LHCN-M2 (cell line): ENCODE data around the gene UBIAD1. TPM values are rescaled to one million over a fixed set of nuclear protein-coding genes. Genes with fewer than 3 reads are reported as not detected.

Source experiments
- DNase-seq: peaks from one replicate; pipeline ENCODE4 v3.0.0-alpha.2; 2012; ENCODE audit warnings: low read depth
- total RNA-seq: library from RNA; depleted of rRNA; stranded (reverse); fragments of >200 nt; gene quantifications from 2 replicates; pipeline ENCODE4 v1.2.3, GENCODE V29; 2014

Gene UBIAD1
- total RNA-seq, 1 experiment from 2014 or later = 15.6 TPM

DNA sequence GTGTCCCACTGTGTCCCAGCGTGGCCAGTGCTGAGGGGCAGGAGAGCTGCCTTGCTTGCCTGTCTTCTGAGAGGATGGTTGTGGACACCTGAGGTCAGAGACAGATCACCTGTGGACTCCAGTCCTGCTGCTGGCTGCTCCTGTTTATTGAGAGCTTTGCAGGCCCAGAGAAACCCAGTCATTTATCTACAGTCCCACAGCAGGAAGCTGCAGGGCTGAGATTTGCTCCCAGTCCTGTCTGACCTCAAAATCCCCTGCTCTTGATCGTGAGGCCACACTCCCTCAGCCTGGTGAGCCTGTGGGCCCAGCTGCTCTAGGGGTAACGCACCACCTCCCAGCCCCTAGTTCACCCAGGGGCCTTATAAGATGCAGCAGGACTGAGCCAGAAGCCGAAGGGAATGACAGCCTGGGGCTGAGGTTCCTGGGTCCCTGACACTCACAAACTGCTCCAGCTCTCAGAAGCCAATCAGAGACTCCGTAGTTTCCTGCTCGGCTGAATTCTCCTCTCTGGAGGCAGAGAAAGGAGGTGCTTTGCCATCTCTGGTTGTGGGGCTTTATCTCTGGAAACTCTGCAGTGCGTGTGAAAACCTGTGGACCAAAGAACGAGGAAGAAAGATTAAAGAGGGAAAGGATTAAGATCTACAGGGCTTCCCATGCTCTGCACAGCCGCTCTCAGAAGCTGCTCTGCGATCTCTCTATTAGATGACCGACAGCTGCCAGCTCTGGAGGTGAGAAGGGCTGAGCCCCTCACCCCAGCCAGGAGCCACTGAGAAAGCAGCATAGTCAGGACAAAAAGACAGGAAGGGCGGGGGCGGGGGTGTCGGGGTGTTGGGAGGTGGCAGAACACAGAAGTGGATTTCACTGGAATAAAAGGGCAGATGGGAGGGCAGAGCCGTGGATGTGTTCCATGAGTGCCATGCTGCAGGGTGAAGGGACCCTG, 39.1 kb downstream of the UBIAD1 start:
- DNase-seq = no peak

- DNase-seq = no peak
These were observed 42.0 kb downstream of the UBIAD1 start for GRCh38 chr1:11314959-11315358.

DNA sequence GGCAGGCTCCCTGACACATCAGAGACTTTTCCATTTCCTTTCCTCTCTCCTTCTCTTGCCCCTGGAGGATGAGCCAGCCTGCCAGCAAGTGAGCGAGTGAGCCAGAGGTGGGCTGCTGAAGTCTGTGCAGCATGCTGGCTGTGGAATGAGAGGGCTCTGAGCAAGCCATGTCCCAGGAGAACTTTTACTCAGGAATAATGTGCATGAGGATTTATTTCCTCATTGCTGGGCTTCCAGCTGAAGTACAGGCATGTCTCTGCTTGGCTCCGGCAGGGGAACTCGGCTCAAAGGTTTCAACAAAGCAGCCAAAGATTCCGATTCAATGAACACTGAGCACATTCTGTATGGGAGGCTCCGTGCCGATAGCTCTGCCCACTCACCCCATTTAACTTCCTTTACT, 43.7 kb downstream of the UBIAD1 start:
- DNase-seq = peak; percentile 26

DNA sequence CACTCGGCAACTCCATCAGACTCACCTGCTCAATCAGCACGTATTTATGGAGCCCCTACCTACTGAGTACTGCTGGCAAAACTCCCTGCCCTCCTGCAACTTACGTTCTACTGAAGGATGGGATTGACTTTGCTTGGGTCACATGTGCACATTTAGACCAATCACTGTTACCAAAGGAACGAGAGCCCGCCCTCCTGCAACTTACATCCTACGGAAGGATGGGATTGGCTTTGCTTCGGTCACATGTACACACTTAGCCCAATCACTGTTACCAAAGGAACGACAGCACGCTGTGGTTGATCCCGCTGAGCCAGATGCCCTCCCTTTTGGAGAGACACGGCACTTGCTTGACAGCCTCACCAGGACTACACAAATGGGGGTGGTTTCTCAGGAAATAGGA, 46.0 kb downstream of the UBIAD1 start:
- DNase-seq = no peak

- DNase-seq = no peak
These were observed 47.3 kb downstream of the UBIAD1 start for GRCh38 chr1:11320153-11320936.

GRCh38 chr1:11321656-11322491, 48.9 kb downstream of the UBIAD1 start:
- DNase-seq = no peak

GRCh38 chr1:11324567-11325165, 51.7 kb downstream of the UBIAD1 start:
- no peak for DNase-seq

DNA sequence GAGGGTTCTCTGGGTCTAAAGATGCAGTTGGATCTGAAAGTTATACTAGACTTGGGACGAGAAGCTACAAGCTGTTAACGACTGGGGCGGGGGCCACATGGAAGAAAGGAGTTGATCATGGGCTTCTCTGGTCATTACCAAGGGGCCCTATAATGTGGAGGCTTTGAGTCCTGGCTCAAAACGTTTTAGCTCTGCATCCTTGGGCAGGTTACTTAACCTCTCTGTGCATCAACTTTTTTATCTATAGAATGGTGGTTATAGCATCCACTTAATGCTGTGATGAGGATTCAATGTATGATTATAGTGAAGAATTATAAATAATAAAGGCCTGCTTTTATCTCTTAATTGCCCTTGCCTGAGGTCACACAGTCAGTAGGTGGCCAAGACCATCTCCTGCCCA, 53.1 kb downstream of the UBIAD1 start:
- DNase-seq = no peak

- no peak for DNase-seq
These were observed 55.4 kb downstream of the UBIAD1 start for GRCh38 chr1:11328444-11328843.

- no peak for DNase-seq
These were observed 57.4 kb downstream of the UBIAD1 start for GRCh38 chr1:11330411-11330810.

GRCh38 chr1:11331036-11331944, 58.3 kb downstream of the UBIAD1 start:
- no peak for DNase-seq

DNA sequence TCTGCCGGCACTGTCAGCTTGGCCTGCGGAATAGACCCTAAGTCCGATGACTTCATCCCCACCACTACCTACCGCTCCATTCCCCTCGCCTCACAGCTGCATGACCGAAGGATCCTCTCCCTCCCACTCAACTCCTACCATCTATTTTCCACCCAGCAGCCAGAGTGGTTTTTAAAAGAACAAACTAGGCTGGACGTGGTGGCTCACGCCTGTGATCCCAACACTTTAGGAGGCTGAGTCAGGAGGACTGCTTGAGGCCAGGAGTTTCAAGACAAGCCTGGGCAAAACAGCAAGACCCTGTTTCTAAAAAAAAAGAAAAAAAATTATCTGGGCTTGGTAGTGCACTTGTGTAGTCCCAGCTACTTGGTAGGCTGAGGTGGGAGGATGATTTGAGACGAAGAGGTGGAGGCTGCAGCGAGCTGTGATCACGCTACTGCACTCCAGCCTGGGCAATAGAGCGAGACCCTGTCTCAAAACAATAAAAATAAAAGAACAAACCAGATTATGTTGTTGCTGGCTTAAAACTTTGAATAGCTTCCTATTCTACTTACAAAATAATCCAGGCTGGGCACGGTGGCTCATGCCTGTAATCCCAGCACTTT, 59.0 kb downstream of the UBIAD1 start:
- no peak for DNase-seq

DNA sequence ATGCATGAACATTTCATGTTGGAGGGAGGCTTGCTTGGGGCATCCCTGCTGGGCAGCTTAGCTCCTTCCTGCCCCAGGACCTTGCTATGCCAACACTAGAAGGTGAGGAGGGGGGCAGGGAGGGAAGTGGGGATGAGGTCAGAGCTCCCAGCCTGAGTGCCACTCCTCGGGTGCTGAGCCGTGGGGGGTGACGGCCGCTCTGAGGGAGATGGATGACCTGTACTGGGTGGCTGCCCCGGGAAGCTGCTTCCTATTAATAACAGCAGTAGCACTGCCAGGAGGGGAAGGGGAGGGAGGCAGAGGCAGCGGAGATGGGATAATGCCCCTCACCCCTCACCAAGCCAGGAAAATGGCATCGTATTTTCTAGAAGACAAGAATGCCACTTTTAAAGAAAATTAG, 60.6 kb downstream of the UBIAD1 start:
- no peak for DNase-seq

DNA sequence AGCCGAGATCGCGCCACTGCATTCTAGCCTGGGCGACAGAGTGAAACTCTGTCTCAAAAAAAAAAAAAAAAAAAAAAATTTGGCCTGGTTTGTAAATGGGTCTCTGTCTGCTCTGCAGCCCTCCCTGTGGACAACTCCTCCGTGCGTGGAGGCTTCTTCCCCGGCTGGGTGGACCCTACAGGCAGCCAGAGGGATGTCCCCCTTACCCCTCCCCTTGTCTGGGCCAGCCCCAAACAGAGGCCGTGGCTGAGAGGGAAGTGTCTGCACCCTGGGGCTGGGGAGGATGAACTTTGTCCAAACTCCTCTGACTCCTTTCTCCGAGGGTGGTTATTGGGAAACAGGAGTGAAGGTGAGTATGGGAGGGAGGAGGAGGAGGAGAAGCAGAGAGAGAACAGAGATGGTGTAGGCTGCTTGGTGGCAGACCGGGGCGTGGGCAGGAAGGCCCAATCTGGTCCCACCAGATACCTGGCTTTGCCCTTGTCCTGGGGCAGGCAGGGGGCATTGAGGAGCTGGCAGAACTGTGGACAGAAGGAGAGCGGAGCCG, 61.3 kb downstream of the UBIAD1 start:
- DNase-seq = no peak

GRCh38 chr1:11334821-11335220, 61.8 kb downstream of the UBIAD1 start:
- DNase-seq = no peak

DNA sequence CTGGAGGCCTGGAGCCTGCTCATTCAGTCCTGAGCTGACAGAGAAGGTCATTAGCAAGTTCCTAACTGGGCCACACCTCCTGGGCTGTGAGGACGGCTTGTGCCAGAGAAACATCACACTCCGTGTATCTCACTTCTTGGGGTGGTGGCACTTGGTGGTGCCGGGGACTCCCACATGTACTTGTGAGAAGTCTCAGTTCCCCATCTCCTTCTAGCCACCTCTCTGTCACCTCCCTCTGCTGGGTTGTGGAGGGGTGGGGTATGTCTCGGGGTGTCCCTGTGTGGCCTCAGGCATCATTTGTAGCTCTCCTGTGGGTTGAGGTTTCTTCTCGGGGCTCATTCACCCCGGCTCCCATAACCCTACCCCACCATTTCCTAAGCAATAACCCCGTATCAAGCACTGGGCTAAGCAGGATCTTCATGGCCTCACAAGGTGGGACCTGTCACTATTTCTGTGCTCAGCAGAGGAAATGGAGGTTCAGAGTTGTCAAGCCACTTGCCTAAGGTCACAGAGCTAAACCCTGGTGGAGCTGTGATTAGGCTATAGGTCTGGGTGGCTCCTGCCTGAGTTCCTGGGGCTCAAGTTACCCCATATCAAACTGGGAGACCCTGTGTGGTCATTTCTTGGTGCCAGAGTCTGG, 62.5 kb downstream of the UBIAD1 start:
- no peak for DNase-seq

GRCh38 chr1:11337580-11338073, 64.6 kb downstream of the UBIAD1 start:
- DNase-seq = peak; percentile 10
